22Rv1 (cell line): ENCODE measurements around the gene CCDC81.

ENCODE experiments used
- ZFX ChIP-seq: fragments of 450-650 bp; IDR thresholded peaks from 2 replicates; pipeline ENCODE4 v1.6.1; 2017; ENCODE audit warnings: antibody characterized with exemption, borderline replicate concordance
- TF ChIP-seq, protein P1 (sequence below): fragments of 450-650 bp; IDR thresholded peaks from 2 replicates; pipeline ENCODE4 v1.5.1; 2017; ENCODE audit warnings: mild to moderate bottlenecking

- TF ChIP-seq, protein P1, sequence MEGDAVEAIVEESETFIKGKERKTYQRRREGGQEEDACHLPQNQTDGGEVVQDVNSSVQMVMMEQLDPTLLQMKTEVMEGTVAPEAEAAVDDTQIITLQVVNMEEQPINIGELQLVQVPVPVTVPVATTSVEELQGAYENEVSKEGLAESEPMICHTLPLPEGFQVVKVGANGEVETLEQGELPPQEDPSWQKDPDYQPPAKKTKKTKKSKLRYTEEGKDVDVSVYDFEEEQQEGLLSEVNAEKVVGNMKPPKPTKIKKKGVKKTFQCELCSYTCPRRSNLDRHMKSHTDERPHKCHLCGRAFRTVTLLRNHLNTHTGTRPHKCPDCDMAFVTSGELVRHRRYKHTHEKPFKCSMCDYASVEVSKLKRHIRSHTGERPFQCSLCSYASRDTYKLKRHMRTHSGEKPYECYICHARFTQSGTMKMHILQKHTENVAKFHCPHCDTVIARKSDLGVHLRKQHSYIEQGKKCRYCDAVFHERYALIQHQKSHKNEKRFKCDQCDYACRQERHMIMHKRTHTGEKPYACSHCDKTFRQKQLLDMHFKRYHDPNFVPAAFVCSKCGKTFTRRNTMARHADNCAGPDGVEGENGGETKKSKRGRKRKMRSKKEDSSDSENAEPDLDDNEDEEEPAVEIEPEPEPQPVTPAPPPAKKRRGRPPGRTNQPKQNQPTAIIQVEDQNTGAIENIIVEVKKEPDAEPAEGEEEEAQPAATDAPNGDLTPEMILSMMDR: no peak
- TF ChIP-seq ZFX: no peak
These were observed 11.6 kb downstream of the CCDC81 start for GRCh38 chr11:86386283-86386682.
